Skeletal muscle cell (primary cell): Measurements from ENCODE around the gene MSANTD4.
"Not testable (repeated sequence)": the region's sequence is repeated elsewhere in the genome, so short reads cannot be mapped to it uniquely, and the experiment has no call there.

Experiments used
- DNase-seq: peaks from one replicate; pipeline ENCODE4 v3.0.0-alpha.2; 2010; ENCODE audit warnings: low read depth
- H3K4me3 ChIP-seq: 2 replicates; pipeline ENCODE4 v1.5.1; 2011; ENCODE audit warnings: low read depth, mild to moderate bottlenecking, control low read depth, low read length, moderate library complexity

Gene MSANTD4

GRCh38 chr11:106021967-106022794, at the start of gene MSANTD4:
Gene MSANTD4 (minus strand): TSS chr11:106022240. CDS start chr11:106010917, 11,323 bp downstream.
- peak; percentile 98 for DNase-seq
- peak within 1 kb of the TSS; percentile 88 for H3K4me3 ChIP-seq

GRCh38 chr11:106070606-106071005, 48.6 kb upstream of the MSANTD4 start:
- no peak overlapping the region for H3K4me3 ChIP-seq
- no peak for DNase-seq

GRCh38 chr11:106063009-106063408, 41.0 kb upstream of the MSANTD4 start:
- no peak overlapping the region for H3K4me3 ChIP-seq
- DNase-seq: no peak

GRCh38 chr11:106061954-106062949, 40.2 kb upstream of the MSANTD4 start:
- H3K4me3 ChIP-seq: no peak overlapping the region
- DNase-seq: no peak

GRCh38 chr11:106061249-106061784, 39.3 kb upstream of the MSANTD4 start:
- no peak for DNase-seq
- no peak overlapping the region for H3K4me3 ChIP-seq

GRCh38 chr11:106059617-106060016, 37.6 kb upstream of the MSANTD4 start:
- no peak for DNase-seq
- H3K4me3 ChIP-seq: no peak overlapping the region

GRCh38 chr11:106058377-106058776, 36.3 kb upstream of the MSANTD4 start:
- DNase-seq, H3K4me3 ChIP-seq: not testable (repeated sequence)

- no peak overlapping the region for H3K4me3 ChIP-seq
- no peak for DNase-seq
Observed at GRCh38 chr11:106051103-106051502, 29.1 kb upstream of the MSANTD4 start.

GRCh38 chr11:106049727-106050476, 27.9 kb upstream of the MSANTD4 start:
- no peak overlapping the region for H3K4me3 ChIP-seq
- no peak for DNase-seq

GRCh38 chr11:106047631-106048030, 25.6 kb upstream of the MSANTD4 start:
- no peak overlapping the region for H3K4me3 ChIP-seq
- no peak for DNase-seq

- no peak overlapping the region for H3K4me3 ChIP-seq
- DNase-seq: no peak
Observed at GRCh38 chr11:106043540-106043939, 21.5 kb upstream of the MSANTD4 start.

GRCh38 chr11:106032861-106033260, 10.8 kb upstream of the MSANTD4 start:
- no peak overlapping the region for H3K4me3 ChIP-seq
- peak; percentile 5 for DNase-seq

- no peak overlapping the region for H3K4me3 ChIP-seq
- DNase-seq: no peak
Observed at GRCh38 chr11:106031936-106032335, 9.9 kb upstream of the MSANTD4 start.

- H3K4me3 ChIP-seq: no peak overlapping the region
- no peak for DNase-seq
Observed at GRCh38 chr11:106031202-106031810, 9.3 kb upstream of the MSANTD4 start.

- H3K4me3 ChIP-seq: no peak overlapping the region
- no peak for DNase-seq
Observed at GRCh38 chr11:106030609-106031008, 8.6 kb upstream of the MSANTD4 start.

- H3K4me3 ChIP-seq: peak overlapping the region; percentile 88
- no peak for DNase-seq
Observed at GRCh38 chr11:106022795-106023275, 795 bp upstream of the MSANTD4 start.

GRCh38 chr11:106021181-106021966, 666 bp downstream of the MSANTD4 start:
- peak overlapping the region; percentile 88 for H3K4me3 ChIP-seq
- DNase-seq: peak; percentile 41

GRCh38 chr11:106017093-106017492, 4.9 kb downstream of the MSANTD4 start:
- H3K4me3 ChIP-seq: no peak overlapping the region

More at GRCh38 chr11:106017093-106017492, 4.9 kb downstream of the MSANTD4 start:
- DNase-seq: no peak
